ENCODE measurements around the gene LRRC8B. TPM values are rescaled to one million over a fixed set of nuclear protein-coding genes. Genes with fewer than 3 reads are reported as not detected.

Gene LRRC8B
- total and polyA plus RNA-seq, 2 of the 13 experiments (the other 11 are each of a cell fraction or from before 2014, with no cell fraction given), result 4.9 to 7.6 TPM

DNA sequence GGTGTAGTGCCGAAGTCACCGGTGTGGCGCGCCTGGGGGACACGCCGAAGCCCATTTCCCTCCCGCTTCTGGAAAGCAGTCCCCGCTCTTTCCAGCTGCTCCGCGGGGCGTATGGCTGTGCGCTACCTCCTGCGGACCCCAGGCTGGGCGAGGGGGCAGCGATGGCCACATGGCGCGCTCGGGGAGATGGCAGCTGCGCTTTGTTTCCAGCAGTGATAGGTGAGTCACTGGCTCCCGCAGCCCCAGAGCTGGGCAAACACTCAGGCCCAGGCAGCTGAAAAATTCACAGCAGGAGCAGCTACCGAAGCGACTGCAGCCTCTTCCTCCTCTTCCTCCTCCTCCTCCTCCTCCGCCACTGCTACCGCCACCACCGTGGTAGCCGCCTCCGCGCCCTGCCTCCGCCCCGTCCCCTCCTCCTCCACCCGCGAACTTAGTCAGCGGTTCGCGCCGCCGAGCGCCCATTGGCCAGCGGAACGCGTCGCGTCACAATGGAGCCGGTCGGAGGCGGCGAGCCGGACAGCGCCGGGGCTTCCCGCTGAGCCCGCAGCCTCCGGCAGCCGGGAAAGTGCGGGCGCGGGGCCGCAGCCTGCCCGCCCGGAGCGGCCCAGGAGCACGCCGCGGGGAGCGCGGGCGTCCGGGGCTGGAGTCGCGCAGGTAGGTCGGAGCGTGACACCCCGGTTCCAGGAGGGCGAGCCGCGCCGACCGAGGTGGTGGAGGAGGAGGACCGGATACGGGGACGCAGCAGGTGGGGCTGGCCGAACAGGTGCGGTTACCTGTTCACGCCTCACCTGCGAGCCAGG, at the start of gene LRRC8B (continued):
- TF ChIP-seq, protein P1, sequence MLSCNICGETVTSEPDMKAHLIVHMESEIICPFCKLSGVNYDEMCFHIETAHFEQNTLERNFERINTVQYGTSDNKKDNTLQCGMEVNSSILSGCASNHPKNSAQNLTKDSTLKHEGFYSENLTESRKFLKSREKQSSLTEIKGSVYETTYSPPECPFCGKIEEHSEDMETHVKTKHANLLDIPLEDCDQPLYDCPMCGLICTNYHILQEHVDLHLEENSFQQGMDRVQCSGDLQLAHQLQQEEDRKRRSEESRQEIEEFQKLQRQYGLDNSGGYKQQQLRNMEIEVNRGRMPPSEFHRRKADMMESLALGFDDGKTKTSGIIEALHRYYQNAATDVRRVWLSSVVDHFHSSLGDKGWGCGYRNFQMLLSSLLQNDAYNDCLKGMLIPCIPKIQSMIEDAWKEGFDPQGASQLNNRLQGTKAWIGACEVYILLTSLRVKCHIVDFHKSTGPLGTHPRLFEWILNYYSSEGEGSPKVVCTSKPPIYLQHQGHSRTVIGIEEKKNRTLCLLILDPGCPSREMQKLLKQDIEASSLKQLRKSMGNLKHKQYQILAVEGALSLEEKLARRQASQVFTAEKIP (CRISPR knock-in tag; IDR thresholded peaks at IDR 0.05; ENCODE audit: borderline replicate concordance), result no peak
- TF ChIP-seq ZNF781 (CRISPR knock-in tag; IDR thresholded peaks at IDR 0.05; ENCODE audit: borderline replicate concordance, not compliant biosample characterization) (peak; percentile 90), ZNF275 (CRISPR knock-in tag; IDR thresholded peaks at IDR 0.05; ENCODE audit: borderline replicate concordance) (0 out of 2 replicates have a peak, but pooled peaks have one; percentile 64), KIAA2018 (CRISPR knock-in tag; IDR thresholded peaks at IDR 0.05; ENCODE audit: borderline replicate concordance) (no peak), PCBP2 (optimal IDR thresholded peaks at IDR 0.05; ENCODE audit: low read depth, low read length, poor library complexity, severe bottlenecking) (no peak), TBX2 (CRISPR knock-in tag; IDR thresholded peaks at IDR 0.05; ENCODE audit: borderline replicate concordance) (peak; percentile 53; the same call in 1 of the 2 replicates), MLLT10 (CRISPR knock-in tag; IDR thresholded peaks at IDR 0.05) (no peak), RFXANK (CRISPR knock-in tag; IDR thresholded peaks at IDR 0.05) (no peak)
- TF ChIP-seq, protein P2, sequence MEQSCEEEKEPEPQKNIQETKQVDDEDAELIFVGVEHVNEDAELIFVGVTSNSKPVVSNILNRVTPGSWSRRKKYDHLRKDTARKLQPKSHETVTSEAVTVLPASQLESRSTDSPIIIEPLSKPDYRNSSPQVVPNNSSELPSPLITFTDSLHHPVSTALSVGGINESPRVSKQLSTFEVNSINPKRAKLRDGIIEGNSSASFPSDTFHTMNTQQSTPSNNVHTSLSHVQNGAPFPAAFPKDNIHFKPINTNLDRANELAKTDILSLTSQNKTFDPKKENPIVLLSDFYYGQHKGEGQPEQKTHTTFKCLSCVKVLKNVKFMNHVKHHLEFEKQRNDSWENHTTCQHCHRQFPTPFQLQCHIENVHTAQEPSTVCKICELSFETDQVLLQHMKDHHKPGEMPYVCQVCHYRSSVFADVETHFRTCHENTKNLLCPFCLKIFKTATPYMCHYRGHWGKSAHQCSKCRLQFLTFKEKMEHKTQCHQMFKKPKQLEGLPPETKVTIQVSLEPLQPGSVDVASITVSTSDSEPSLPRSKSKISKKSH (CRISPR knock-in tag; IDR thresholded peaks at IDR 0.05; ENCODE audit: borderline replicate concordance), result peak; percentile 90
- TF ChIP-seq, protein P3, sequence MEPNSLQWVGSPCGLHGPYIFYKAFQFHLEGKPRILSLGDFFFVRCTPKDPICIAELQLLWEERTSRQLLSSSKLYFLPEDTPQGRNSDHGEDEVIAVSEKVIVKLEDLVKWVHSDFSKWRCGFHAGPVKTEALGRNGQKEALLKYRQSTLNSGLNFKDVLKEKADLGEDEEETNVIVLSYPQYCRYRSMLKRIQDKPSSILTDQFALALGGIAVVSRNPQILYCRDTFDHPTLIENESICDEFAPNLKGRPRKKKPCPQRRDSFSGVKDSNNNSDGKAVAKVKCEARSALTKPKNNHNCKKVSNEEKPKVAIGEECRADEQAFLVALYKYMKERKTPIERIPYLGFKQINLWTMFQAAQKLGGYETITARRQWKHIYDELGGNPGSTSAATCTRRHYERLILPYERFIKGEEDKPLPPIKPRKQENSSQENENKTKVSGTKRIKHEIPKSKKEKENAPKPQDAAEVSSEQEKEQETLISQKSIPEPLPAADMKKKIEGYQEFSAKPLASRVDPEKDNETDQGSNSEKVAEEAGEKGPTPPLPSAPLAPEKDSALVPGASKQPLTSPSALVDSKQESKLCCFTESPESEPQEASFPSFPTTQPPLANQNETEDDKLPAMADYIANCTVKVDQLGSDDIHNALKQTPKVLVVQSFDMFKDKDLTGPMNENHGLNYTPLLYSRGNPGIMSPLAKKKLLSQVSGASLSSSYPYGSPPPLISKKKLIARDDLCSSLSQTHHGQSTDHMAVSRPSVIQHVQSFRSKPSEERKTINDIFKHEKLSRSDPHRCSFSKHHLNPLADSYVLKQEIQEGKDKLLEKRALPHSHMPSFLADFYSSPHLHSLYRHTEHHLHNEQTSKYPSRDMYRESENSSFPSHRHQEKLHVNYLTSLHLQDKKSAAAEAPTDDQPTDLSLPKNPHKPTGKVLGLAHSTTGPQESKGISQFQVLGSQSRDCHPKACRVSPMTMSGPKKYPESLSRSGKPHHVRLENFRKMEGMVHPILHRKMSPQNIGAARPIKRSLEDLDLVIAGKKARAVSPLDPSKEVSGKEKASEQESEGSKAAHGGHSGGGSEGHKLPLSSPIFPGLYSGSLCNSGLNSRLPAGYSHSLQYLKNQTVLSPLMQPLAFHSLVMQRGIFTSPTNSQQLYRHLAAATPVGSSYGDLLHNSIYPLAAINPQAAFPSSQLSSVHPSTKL (CRISPR knock-in tag; IDR thresholded peaks at IDR 0.05), result peak; percentile 30; the same call in 1 of the 2 replicates
